Neural cell (in vitro differentiated cells): ENCODE results near the gene PLA2G4F. TPM values are rescaled to one million over a fixed set of nuclear protein-coding genes. Genes with fewer than 3 reads are reported as not detected.

Experiments used
- H2AFZ ChIP-seq: fragments of 200-600, 300-800 bp; sonication (generic), shearing (Covaris generic); 2 replicates; pipeline ENCODE4 v1.6.0; 2014; ENCODE audit warnings: low read depth, mild to moderate bottlenecking, antibody characterized with exemption, low read length, moderate library complexity
- H3F3A ChIP-seq: fragments of 200-600 bp; shearing (Covaris generic); 2 replicates; pipeline ENCODE4 v1.6.1; 2016; ENCODE audit warnings: mild to moderate bottlenecking, moderate library complexity, mixed read lengths, antibody characterized with exemption, low read length; ENCODE audit not compliant: insufficient read depth, poor library complexity, severe bottlenecking
- H3K27ac ChIP-seq: fragments of 200-600, 300-800 bp; sonication (generic), shearing (Covaris generic); 2 replicates; pipeline ENCODE4 v1.5.1; 2014; ENCODE audit warnings: mild to moderate bottlenecking, low read length, moderate library complexity
- H3K27me3 ChIP-seq: fragments of 300-800, 200-600 bp; sonication (generic), shearing (Covaris generic); 2 replicates; pipeline ENCODE4 v1.6.0; 2014; ENCODE audit warnings: mild to moderate bottlenecking, low read depth, low read length, moderate library complexity; ENCODE audit not compliant: insufficient read depth
- H3K36me3 ChIP-seq: fragments of 300-800, 200-600 bp; sonication (generic), shearing (Covaris generic); 2 replicates; pipeline ENCODE4 v1.5.1; 2014; ENCODE audit warnings: mild to moderate bottlenecking, antibody characterized with exemption, low read length, moderate library complexity; ENCODE audit not compliant: insufficient read depth
- H3K4me2 ChIP-seq: fragments of 300-800, 200-600 bp; sonication (generic), shearing (Covaris generic); 2 replicates; pipeline ENCODE4 v1.6.0; 2014; ENCODE audit warnings: mild to moderate bottlenecking, low read length
- H3K4me3 ChIP-seq: fragments of 300-800, 200-600 bp; sonication (generic), shearing (Covaris generic); 2 replicates; pipeline ENCODE4 v1.5.1; 2014; ENCODE audit warnings: mild to moderate bottlenecking, low read length, moderate library complexity
- H3K79me2 ChIP-seq: fragments of 200-600 bp; shearing (Covaris generic); replicated peaks from 2 replicates; pipeline ENCODE4 v1.6.0; 2014; ENCODE audit warnings: mild to moderate bottlenecking, low read length, moderate library complexity; ENCODE audit not compliant: insufficient read depth
- H3K9ac ChIP-seq: fragments of 300-800, 200-600 bp; sonication (generic), shearing (Covaris generic); 2 replicates; pipeline ENCODE4 v1.6.1; 2016; ENCODE audit warnings: mild to moderate bottlenecking, low read length, mixed read lengths
- H3K9me2 ChIP-seq: fragments of 200-600 bp; shearing (Covaris generic); 2 replicates; pipeline ENCODE4 v1.6.1; 2016; ENCODE audit warnings: mild to moderate bottlenecking, low read length, mixed read lengths; ENCODE audit not compliant: insufficient read depth
- H3K9me3 ChIP-seq: fragments of 200-600, 300-800 bp; sonication (generic), shearing (Covaris generic); 2 replicates; pipeline ENCODE4 v1.6.1; 2016; ENCODE audit warnings: mild to moderate bottlenecking, mixed run types, low read length, moderate library complexity, mixed read lengths
- H4K20me1 ChIP-seq: fragments of 200-600 bp; shearing (Covaris generic); 2 replicates; pipeline ENCODE4 v1.6.1; 2016; ENCODE audit warnings: mild to moderate bottlenecking, mixed run types; ENCODE audit not compliant: insufficient read depth
- EP300 ChIP-seq: fragments of 450-650 bp; conservative IDR thresholded peaks from 2 replicates; pipeline ENCODE4 v1.6.1; 2014; ENCODE audit warnings: antibody characterized with exemption, mild to moderate bottlenecking, moderate library complexity; ENCODE audit not compliant: poor library complexity, severe bottlenecking
- EZH2 ChIP-seq: fragments of 200-600, 300-800 bp; shearing (Covaris generic), sonication (generic); IDR thresholded peaks from 2 replicates; pipeline ENCODE4 v1.6.1; 2014; ENCODE audit warnings: antibody characterized with exemption, low read length, borderline replicate concordance, mild to moderate bottlenecking; ENCODE audit not compliant: insufficient read depth, poor library complexity, severe bottlenecking
- MXI1 ChIP-seq: fragments of 450-650 bp; conservative IDR thresholded peaks from 2 replicates; pipeline ENCODE4 v1.6.1; 2014; ENCODE audit warnings: antibody characterized with exemption, mild to moderate bottlenecking; ENCODE audit not compliant: poor library complexity, severe bottlenecking
- POLR2AphosphoS5 ChIP-seq: IDR thresholded peaks from 2 replicates; pipeline ENCODE4 v1.6.1; 2012
- RAD21 ChIP-seq: fragments of 450-650 bp; conservative IDR thresholded peaks from 2 replicates; pipeline ENCODE4 v1.6.1; 2014; ENCODE audit warnings: antibody characterized with exemption, mild to moderate bottlenecking, moderate library complexity
- SMC3 ChIP-seq: fragments of 450-650 bp; conservative IDR thresholded peaks from 2 replicates; pipeline ENCODE4 v1.6.1; 2014; ENCODE audit warnings: antibody characterized with exemption, mild to moderate bottlenecking, moderate library complexity; ENCODE audit not compliant: poor library complexity
- TAF1 ChIP-seq: IDR thresholded peaks from 2 replicates; pipeline ENCODE4 v1.6.1; 2012; ENCODE audit warnings: low read depth
- polyA plus RNA-seq: library from polyadenylated mRNA; depleted of rRNA; stranded (reverse); fragments of >200 nt; gene quantifications from 2 replicates; pipeline ENCODE4 v1.2.3, GENCODE V29; 2014
- TF ChIP-seq, protein P1 (sequence below): IDR thresholded peaks from 2 replicates; pipeline ENCODE4 v1.6.1; 2012; ENCODE audit warnings: borderline replicate concordance
- TF ChIP-seq, protein P2 (sequence below): fragments of 450-650 bp; IDR thresholded peaks from 2 replicates; pipeline ENCODE4 v1.5.1; 2014; ENCODE audit warnings: antibody characterized with exemption, mild to moderate bottlenecking, moderate library complexity; ENCODE audit not compliant: poor library complexity, severe bottlenecking

Gene PLA2G4F
- polyA plus RNA-seq, 1 donor from 2014 or later: not detected

DNA sequence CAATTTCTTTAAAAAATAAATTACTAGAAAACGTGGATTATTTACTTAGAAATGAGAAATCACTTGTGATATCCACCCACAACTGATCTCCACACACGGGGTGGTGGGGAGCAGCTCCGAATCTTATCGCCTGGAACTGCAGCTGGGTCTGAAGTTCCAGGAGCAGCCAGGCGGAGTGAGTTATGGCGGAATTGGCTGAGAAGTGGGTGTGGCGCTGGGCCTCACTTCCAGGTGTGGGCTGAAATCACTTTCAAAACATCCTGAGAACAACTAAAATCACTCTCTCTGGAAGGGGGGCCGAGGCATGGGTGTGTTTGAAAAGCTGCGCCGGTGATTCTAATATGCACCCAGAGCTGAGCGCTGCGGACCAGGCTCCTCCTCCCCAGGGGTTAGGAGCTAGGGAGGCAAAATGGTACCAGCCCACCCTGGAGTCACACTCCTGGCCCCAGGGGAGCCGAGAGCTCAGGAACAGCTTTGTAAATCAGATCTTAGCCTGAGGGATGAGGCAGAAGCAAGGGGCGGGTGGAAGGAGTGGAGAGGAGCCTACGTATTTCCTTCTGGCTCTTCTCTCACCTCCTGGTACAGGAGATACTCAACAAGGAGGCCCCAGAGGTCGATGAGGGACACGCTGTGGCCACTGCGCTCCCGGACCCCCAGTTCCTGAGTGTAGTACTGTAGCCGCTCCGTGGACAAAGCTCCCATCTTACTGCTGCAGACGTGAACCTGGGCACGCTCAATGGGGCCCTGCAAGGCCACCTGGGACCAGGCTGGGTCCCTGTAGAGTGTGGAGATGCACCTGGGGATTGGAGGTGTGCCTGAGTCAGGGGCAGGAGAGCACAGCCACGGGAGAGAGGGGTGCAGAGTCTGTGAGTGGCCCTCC, 9.6 kb downstream of the PLA2G4F start:
- Histone ChIP-seq H3K27me3 (no peaks in the 10 kb centered on the region), H3K4me3 (no peak overlapping the region), H3K9ac (no peak overlapping the region), H3F3A (no peaks in the 10 kb centered on the region), H3K79me2 (no peaks in the 10 kb centered on the region), H4K20me1 (no peaks in the 10 kb centered on the region), H3K9me3 (no peaks in the 10 kb centered on the region), H3K9me2 (no peaks in the 10 kb centered on the region), H3K27ac (no peak overlapping the region), H2AFZ (no peak overlapping the region), H3K36me3 (no peaks in the 10 kb centered on the region), H3K4me2 (no peak overlapping the region)
- TF ChIP-seq EP300: no peak
- TF ChIP-seq, protein P1, sequence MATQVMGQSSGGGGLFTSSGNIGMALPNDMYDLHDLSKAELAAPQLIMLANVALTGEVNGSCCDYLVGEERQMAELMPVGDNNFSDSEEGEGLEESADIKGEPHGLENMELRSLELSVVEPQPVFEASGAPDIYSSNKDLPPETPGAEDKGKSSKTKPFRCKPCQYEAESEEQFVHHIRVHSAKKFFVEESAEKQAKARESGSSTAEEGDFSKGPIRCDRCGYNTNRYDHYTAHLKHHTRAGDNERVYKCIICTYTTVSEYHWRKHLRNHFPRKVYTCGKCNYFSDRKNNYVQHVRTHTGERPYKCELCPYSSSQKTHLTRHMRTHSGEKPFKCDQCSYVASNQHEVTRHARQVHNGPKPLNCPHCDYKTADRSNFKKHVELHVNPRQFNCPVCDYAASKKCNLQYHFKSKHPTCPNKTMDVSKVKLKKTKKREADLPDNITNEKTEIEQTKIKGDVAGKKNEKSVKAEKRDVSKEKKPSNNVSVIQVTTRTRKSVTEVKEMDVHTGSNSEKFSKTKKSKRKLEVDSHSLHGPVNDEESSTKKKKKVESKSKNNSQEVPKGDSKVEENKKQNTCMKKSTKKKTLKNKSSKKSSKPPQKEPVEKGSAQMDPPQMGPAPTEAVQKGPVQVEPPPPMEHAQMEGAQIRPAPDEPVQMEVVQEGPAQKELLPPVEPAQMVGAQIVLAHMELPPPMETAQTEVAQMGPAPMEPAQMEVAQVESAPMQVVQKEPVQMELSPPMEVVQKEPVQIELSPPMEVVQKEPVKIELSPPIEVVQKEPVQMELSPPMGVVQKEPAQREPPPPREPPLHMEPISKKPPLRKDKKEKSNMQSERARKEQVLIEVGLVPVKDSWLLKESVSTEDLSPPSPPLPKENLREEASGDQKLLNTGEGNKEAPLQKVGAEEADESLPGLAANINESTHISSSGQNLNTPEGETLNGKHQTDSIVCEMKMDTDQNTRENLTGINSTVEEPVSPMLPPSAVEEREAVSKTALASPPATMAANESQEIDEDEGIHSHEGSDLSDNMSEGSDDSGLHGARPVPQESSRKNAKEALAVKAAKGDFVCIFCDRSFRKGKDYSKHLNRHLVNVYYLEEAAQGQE: no peak
- no peak for TF ChIP-seq MXI1
- TF ChIP-seq RAD21: no peak
- no peak for TF ChIP-seq SMC3
- TF ChIP-seq, protein P2, sequence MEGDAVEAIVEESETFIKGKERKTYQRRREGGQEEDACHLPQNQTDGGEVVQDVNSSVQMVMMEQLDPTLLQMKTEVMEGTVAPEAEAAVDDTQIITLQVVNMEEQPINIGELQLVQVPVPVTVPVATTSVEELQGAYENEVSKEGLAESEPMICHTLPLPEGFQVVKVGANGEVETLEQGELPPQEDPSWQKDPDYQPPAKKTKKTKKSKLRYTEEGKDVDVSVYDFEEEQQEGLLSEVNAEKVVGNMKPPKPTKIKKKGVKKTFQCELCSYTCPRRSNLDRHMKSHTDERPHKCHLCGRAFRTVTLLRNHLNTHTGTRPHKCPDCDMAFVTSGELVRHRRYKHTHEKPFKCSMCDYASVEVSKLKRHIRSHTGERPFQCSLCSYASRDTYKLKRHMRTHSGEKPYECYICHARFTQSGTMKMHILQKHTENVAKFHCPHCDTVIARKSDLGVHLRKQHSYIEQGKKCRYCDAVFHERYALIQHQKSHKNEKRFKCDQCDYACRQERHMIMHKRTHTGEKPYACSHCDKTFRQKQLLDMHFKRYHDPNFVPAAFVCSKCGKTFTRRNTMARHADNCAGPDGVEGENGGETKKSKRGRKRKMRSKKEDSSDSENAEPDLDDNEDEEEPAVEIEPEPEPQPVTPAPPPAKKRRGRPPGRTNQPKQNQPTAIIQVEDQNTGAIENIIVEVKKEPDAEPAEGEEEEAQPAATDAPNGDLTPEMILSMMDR: no peak
- no peak for TF ChIP-seq TAF1
- no peak for TF ChIP-seq POLR2AphosphoS5
- no peak for TF ChIP-seq EZH2

DNA sequence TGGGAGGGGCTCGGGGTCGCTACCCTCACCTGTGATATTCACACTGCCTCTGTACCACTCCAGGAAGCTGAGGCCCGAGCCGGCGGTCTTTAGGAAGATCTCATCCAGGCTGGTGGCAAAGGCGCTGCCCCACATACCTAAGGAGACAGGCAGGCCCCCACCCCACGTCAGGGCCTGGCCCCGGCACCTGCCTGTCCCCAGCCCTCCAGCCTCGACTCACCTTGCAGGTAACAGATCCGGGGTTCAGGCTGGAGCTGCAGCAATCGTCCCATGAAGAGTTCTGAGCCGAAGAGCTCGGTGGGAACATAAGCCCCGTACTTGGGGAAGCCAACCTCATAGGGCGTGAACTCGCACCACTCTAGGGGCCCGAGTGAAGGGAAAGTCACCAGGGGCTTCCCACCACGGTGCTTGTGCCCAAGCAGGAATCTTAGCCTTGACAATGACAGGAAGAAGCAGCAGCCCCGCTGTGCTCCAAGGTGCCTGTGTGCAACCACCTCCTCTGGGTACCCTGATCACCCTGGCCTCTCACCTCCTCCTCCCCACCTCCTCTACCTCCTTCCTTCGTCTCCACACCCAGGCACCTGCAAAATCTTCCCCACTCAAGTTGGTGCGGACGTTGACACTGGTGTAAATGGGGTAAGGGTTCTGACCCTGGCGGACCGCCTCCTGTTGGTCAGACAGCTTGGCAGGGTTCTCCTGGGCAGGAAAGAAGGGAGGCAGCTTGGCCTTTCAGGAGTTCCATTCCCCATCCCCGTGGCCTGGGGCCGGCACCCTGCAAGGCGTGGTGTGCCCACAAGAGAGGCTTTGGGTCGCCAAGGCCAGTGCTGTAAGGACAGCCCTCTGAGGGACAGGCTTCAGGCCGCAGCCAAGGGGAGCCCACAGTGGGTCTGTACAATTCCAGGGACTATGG, 10.6 kb downstream of the PLA2G4F start:
- Histone ChIP-seq H3K79me2 (no peaks in the 10 kb centered on the region), H4K20me1 (no peaks in the 10 kb centered on the region), H3K27ac (no peak overlapping the region), H2AFZ (no peak overlapping the region), H3K36me3 (no peaks in the 10 kb centered on the region), H3K27me3 (no peaks in the 10 kb centered on the region), H3F3A (no peaks in the 10 kb centered on the region), H3K9me3 (no peaks in the 10 kb centered on the region), H3K9me2 (no peaks in the 10 kb centered on the region), H3K4me3 (no peak overlapping the region), H3K4me2 (no peak overlapping the region), H3K9ac (no peak overlapping the region)
- no peak for TF ChIP-seq TAF1
- TF ChIP-seq MXI1: no peak
- no peak for TF ChIP-seq SMC3
